NCI-H446 treated with DMSO at 0.1 percent for 48 hours (cell line): ENCODE data around the gene PLP1.
"Not testable (repeated sequence)": the region's sequence is repeated elsewhere in the genome, so short reads cannot be mapped to it uniquely, and the experiment has no call there.

Source experiments
- DNase-seq: peaks from one replicate; lab custom pipeline; 2025; lab: John Stamatoyannopoulos, UW

The PLP1 gene

GRCh38 chrX:103781062-103781402 lies 4.4 kb downstream of the PLP1 start:
- no peak for DNase-seq

DNA sequence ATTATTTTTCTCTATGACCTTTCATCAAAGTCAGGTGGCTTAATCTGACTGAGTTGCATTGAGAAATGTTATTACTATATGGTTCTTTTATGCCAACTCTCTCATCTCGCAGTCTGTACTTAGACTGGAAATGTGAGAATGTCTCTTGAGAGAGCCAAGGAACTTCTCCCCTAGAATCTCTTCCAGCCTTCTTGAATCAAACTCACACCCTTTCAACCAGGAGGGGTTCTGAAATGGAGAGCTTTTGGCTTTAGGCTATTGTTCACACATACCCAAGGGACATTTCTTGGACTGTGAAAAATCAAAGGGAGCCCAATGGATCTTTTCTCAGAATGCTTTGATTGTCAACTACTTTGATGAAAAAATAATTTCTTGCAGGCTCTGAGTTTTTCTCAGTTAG lies 5.1 kb downstream of the PLP1 start:
- no peak for DNase-seq

GRCh38 chrX:103782640-103783039 lies 6.0 kb downstream of the PLP1 start:
- DNase-seq: no peak

GRCh38 chrX:103783196-103783595 lies 6.6 kb downstream of the PLP1 start:
- DNase-seq: no peak

GRCh38 chrX:103783971-103784370 lies 7.3 kb downstream of the PLP1 start:
- no peak for DNase-seq

DNA sequence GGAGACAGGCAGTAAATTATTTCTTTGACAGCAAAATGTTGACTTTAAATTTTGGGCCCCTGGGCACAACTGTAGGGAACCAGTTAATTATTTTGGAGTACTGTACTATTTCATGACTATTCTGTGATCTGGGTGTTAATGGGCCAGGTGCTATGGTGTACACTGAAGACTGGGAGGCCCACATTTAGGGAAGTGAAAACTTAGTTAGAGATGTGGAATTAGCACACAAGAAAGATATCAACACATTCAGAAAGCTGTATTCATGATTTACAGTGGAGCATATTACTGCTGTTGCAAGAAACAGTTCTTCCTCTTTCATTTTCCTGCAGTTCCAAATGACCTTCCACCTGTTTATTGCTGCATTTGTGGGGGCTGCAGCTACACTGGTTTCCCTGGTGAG lies 12.4 kb downstream of the PLP1 start:
- no peak for DNase-seq

- no peak for DNase-seq
Measured at GRCh38 chrX:103791228-103791627, 14.6 kb downstream of the PLP1 start.

DNA sequence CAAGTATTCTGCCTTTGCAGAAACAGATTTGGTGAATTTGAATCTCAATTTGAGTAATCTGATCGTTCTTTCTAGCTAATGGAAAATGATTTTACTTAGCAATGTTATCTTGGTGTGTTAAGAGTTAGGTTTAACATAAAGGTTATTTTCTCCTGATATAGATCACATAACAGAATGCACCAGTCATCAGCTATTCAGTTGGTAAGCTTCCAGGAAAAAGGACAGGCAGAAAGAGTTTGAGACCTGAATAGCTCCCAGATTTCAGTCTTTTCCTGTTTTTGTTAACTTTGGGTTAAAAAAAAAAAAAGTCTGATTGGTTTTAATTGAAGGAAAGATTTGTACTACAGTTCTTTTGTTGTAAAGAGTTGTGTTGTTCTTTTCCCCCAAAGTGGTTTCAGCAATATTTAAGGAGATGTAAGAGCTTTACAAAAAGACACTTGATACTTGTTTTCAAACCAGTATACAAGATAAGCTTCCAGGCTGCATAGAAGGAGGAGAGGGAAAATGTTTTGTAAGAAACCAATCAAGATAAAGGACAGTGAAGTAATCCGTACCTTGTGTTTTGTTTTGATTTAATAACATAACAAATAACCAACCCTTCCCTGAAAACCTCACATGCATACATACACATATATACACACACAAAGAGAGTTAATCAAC lies 15.3 kb downstream of the PLP1 start:
- DNase-seq: no peak

GRCh38 chrX:103792916-103793544 lies 16.4 kb downstream of the PLP1 start:
- no peak for DNase-seq

DNA sequence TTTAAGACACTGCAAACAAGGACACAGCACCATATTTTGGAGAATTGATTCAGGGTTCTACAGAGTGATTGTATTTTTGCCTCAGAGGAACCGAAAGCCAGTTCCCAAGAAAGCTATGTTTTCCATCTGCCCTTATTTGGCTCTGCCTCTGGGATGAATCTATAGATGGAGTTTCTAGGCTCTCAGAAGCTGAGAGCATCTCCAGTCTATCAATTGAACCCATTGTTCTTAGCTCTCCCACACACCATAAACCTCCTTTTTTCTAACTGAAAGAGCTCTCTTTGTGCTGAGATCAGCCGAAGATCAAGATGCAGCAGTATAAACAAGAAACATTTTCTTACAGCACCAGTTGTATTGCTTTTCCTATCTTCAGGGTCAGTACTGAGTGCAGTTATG lies 16.9 kb downstream of the PLP1 start:
- no peak for DNase-seq

GRCh38 chrX:103794119-103794518 lies 17.5 kb downstream of the PLP1 start:
- no peak for DNase-seq

GRCh38 chrX:103797691-103798090 lies 21.1 kb downstream of the PLP1 start:
- DNase-seq: no peak

GRCh38 chrX:103800318-103800717 lies 23.7 kb downstream of the PLP1 start:
- no peak for DNase-seq

DNA sequence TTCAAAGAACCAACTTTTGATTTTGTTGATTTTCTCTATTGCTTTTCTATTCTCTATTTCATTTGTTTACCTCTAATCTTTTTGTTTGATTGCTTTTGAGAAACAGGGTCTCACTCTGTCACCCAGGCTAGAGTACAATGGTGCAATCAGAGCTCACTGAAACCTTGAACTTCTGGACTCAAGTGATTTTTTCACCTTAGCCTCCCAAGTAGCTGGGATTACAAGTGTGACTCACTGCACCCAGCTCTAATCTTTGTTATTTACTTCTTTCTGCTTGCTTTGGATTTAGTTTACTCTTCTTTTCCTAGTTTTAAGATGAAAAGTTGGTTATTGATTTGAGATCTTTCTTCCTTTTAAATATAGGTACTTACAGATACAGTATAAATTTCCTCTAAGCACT lies 29.2 kb downstream of the PLP1 start:
- DNase-seq: no peak

- no peak for DNase-seq
Measured at GRCh38 chrX:103806862-103807474, 30.3 kb downstream of the PLP1 start.

GRCh38 chrX:103811858-103812257 lies 35.2 kb downstream of the PLP1 start:
- DNase-seq: no peak

DNA sequence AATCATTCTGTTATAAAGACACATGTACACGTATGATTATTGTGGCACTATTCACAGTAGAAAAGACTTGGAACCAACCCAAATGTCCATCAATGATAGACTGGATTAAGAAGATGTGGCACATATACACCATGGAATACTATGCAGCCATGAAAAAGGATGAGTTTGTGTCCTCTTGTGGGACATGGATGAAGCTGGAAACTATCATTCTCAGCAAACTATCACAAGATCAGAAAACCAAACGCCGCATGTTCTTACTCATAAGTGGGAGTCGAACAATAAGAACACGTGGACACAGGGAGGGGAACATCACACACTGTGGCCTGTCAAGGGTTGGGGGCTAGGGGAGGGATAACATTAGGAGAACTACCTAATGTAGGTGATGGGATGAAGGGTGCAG lies 40.5 kb downstream of the PLP1 start:
- not testable (repeated sequence) for DNase-seq

GRCh38 chrX:103817502-103817901 lies 40.9 kb downstream of the PLP1 start:
- no peak for DNase-seq

DNA sequence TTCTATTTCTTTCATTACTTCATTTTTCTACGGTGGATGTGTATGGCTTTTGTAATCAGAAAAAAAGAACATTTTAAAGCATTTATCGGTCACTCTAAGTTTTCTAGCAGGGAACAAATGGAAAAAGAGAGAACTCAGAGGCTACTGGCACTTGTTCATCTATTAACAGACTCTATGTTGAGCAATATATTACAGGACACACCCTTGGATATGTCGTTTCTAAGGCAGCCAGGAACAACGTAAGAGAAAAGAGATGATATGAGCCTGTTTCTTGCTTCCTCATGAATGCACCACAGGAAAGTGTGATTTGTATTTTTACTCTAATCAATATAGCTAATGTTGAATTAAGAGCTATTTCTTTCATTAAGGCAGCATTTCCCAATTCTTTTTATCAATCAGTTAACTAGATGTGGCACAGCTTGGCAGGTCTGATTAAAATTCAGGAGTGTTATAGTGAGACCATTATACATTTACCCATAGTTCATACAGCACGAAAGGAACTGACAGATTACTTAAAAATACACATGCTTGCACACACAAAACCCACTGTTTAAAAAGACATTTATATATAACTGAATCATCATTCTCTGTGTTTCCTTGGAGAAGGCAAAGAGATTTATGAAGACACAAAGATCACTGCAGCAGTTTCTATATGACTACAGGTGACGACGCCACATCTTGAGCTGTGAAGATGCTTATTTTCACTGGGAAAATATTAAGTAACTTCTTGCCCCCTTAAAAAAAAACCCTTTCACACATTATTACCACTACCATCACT lies 42.4 kb downstream of the PLP1 start:
- no peak for DNase-seq

DNA sequence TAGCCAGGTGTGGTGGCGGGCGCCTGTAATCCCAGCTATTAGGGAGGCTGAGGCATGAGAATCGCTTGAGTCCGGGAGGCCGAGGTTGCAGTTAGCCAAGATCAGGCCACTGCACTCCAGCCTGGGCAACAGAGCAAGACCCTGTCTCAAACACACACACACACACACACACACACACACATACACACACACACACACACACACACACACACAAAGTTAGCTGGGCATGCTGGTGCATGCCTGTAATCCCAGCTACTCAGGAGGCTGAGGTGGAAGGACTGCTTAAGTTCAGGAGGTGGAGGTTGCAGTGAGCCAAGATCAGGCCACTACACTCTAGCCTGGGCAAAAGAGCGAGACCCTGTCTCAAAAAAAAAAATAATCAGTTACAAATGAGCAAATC lies 44.2 kb downstream of the PLP1 start:
- DNase-seq: not testable (repeated sequence)

GRCh38 chrX:103823591-103823990 lies 47.0 kb downstream of the PLP1 start:
- DNase-seq: no peak

- DNase-seq: no peak
Measured at GRCh38 chrX:103825881-103826280, 49.2 kb downstream of the PLP1 start.

GRCh38 chrX:103828529-103828928 lies 51.9 kb downstream of the PLP1 start:
- DNase-seq: no peak
